Activated gamma-delta T cell (primary cell): ENCODE measurements around the gene PCNX2.

Experiments used
- DNase-seq: peaks from one replicate; lab custom pipeline; 2025; lab: John Stamatoyannopoulos, UW

PCNX2 gene

DNA sequence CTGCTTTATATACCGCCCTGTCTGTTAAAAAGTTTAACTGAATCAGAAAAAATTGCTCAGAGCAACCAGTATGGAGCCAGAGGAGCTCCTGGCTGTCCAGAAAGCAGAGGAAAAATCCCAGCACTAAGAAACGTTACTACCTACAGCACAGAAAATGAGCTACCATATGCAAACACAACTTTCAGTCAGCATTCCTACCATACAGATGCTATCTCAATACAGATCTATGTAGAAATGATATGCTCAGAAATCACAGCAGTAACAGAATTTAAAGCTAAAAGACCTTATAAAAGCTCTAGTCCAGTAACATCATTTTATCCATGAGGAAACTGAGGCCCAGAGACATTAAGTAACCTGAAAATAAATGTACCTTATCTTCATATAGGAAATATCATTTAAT is 38.7 kb downstream of the PCNX2 start:
- no peak for DNase-seq

DNA sequence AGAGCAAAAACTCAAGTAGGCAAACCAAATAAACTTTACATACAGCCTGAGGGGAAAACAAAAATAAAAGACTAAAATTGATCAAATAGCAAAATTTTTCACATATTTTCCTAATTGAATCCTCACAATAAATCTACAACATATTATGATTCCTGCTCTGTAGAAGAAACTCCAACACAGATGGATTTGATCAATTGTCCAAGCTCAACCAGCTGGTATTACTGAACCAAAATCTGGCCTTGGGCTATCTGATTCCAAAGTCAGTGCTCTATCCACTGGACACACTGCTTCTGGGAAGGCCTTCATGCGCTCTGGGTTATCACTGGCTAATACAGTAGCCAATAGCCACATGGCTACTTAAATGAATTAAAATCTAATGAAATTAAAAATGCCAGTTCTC is 39.3 kb downstream of the PCNX2 start:
- no peak for DNase-seq

DNA sequence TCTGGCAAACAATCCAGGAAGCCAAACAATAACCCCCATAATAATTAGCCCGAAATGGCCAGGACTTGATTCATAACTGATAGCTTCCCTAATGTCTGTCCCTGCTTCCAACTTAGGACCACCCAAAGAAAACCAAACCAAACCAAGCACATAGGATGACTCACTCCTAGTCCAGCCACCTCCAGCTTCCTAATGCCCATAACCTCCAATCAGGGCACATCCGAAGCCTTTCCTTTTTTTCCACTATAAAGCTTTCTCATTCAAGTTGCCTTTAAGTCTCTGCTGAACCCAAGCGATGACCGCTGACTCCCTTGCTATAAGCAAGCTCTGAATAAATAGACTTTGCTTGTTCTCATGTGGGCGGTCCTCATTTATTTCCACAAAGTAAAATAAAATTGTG is 40.4 kb downstream of the PCNX2 start:
- DNase-seq = no peak

DNA sequence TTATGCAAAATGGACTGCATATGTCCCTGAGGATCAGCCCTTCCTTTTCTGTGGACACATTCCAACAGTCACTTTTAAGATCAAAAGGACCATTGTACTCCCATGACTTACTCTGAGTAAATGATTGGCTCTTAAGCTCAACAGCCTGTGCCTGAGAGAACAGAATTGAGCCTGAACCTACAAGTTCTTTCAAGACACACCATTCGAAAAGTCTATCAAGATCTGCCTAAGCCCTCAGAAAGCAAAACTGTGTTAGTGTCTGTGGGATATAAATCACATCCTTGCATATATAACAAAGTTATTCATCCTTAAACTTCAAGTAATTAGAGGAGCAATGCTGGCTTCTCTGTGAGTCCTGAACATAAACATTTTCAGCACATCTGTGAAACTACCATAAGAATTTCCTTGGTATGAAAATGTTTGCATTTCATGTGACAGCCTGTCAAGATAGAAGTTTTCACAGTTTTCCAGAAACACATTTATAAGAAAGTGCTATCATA is 41.6 kb downstream of the PCNX2 start:
- no peak for DNase-seq

DNA sequence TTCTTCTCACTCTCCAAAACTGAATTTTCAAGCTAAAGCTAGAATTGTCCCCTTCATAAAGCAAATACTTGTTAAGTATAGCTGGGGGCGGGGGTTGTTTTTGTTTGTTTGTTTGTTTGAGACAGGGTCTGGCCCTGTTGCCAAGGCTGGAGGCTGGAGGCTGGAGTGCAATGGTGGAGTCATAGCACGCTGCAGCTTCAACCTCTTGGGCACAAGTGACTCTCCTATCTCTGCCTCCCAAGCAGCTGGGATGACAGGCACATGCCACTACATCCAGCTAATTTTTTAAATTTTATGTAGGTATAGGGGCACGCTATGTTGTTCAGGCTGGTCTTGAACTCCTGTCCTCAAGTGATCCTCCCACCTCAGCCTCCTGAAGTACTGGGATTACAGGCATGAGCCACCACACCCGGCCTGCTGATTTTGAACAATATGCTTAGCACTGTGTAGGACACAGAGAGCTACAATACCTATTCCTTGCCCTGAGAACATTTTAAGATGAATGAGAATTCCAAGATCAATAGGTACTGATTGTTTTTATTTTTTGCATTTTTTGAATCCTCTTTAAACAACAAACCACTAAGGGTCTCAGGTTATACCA is 42.2 kb downstream of the PCNX2 start:
- DNase-seq = no peak

DNA sequence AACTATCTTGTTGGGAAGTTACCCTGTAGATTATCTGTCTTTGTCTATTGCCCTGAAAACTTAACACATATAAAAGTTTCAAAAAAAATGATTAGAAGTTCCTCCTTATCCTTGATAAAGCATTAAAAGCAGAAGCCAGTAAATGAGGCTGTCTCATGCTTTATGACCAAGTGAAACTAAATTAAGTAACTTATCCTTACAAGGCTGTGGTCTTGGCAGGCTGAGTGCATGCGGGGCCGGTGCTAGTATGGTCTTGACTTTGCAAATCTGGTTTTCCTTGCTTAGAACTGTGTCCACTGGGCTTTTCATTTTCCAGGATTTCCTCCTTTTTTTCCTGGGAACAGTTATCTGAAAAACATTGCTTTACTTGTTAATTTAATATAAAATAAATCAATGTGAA is 43.1 kb downstream of the PCNX2 start:
- DNase-seq = no peak

DNA sequence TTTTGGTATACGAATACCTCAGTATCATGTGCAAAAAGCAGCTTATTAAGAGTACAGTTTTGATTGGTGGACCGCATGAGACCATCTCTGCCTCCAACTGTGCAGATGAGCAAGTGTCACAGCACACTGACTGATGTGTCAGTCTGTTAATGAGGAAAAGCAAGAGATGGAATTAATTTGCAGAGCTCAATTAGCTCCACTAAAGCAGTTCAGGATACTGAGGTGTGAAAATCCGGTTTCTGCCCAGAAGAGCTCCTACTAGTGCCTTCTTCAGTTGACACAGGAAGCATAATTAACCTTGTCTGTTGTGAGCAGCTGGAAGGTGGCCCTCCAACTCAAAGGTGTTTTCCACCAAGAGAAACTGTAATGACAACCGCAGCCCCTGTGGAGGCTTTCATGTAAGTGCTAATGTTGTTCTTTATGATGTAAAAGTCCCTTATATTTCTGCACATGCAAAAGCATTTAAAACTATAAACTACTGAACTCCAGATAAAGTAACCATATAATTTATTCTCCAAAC is 44.3 kb downstream of the PCNX2 start:
- DNase-seq = no peak

DNA sequence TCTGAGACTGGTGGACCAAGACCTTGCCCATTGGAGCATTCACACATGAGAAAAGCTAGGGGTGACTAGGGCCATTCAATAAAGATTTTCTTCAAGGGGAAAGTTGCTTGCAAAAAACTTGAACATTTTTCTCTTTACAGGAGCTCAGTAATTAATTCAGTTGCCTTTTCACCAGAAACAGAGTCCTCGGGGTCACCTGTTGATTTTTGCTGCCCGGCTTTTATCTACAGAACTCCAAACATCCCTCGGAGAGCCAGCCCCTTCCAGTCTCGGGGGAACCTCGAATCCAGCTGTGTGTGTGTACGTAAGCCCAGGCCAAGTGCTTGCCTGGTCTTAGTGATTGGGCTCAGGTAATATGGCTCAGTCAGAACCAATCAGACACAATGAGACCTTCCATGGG is 47.5 kb downstream of the PCNX2 start:
- no peak for DNase-seq

DNA sequence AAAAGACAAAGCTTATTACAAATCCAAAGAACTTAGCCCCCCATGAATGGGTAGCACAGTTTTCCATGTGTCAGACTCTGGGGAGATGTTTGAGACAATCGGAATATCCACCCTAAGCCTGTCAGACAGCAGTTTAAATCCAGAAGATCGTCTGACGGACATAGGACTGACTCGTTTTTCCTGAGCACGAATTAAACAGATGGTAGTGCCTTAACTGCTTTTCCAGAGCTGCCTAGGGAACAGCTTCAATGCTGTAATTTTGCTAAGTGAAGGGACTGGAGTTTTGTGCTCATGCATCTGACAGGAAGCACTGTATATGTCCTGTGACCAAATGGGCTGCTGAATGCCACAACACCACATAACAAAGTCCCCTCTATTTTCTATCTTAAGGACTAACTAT is 48.6 kb downstream of the PCNX2 start:
- DNase-seq = no peak

DNA sequence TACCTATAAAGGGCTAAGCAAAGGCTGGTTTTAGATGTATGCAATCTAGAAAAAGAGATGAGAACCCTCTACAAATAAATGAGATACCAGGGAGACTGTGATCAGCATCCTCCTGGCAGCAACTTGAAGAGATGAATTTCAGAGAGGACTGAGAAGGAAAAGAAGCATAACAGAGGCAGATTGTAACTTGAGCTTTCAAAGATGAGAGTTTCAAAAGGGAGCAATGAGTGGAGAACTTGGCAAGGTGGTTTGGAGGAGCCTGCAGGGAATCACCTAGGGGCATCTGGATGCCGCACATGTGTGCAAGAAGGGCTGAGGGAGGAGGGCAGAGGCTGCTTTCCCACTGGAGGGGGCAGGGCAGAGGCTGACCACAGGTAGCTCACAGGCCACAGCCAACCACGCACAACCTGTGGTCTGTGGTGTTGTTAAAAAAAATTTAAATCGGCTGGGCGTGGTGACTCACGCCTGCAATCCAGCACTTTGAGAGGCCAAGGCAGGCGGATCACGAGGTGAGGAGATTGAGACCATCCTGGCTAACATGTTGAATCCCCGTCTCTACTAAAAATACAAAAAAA is 50.2 kb downstream of the PCNX2 start:
- no peak for DNase-seq

DNA sequence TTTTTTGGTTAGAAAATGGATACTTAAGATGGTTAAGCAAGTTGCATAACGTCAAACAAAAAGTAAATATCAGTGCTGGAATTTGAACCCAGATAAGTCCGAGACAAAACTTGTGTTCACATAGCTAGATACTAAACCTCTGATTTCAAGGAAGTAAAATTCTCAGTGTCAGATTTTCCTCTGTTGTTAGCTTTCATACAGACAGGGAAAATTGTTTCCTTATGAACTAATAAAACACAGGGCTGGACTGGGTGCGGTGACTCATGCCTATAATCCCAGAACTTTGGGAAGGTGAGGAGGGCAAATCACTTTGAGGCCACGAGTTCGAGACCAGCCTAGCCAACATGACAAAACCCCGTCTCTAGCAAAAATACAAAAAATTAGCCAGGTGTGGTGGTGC is 51.3 kb downstream of the PCNX2 start:
- DNase-seq = no peak

DNA sequence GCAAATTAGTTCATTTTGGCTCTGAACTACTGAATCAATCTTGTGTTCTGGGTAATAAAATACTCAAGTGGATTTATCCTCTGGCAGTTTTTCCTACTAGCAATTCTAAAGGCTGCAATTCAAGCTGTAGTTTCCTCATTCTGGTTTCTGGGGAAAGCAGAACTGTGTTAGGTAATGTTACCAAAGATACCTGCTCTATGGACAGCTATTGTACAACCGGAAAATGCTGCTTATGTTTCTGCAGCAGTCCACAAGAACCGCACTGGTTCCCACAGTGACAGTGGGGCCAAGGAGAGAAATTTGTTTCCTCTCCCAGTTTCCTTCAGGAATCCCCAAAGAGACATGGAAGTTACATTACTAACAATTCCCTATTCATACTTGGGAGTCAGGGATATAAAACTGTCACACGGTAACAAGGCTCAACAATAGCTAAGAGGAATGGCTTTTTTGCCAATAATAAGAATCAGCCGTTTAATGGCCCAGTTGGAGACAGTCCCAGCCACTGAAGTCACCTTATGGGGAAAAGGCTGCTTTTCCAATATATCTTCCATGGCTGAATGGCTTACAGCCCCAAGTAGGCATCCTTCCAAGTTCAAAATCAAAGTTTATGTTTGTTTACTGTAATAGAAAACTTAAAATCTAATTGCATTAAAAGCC is 52.6 kb downstream of the PCNX2 start:
- DNase-seq = no peak

DNA sequence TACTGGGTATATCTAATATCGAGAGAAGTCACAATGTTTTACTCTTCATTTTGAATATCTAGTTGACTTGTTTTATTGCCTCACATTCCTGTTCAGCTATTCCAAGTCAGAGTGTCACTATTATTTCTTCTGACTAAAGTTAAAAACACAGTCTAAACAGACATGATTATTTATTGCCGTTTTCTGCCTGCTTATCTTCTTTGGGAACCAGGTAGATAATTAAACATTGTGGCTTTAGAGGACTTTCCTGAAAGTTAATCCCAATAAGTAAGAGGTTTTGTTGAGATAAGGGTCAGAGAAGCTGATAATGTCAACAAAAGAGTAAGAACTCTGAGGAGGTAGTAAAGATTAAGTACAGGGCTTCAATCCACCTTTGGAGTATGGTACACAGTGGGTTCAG is 53.8 kb downstream of the PCNX2 start:
- DNase-seq = no peak

DNA sequence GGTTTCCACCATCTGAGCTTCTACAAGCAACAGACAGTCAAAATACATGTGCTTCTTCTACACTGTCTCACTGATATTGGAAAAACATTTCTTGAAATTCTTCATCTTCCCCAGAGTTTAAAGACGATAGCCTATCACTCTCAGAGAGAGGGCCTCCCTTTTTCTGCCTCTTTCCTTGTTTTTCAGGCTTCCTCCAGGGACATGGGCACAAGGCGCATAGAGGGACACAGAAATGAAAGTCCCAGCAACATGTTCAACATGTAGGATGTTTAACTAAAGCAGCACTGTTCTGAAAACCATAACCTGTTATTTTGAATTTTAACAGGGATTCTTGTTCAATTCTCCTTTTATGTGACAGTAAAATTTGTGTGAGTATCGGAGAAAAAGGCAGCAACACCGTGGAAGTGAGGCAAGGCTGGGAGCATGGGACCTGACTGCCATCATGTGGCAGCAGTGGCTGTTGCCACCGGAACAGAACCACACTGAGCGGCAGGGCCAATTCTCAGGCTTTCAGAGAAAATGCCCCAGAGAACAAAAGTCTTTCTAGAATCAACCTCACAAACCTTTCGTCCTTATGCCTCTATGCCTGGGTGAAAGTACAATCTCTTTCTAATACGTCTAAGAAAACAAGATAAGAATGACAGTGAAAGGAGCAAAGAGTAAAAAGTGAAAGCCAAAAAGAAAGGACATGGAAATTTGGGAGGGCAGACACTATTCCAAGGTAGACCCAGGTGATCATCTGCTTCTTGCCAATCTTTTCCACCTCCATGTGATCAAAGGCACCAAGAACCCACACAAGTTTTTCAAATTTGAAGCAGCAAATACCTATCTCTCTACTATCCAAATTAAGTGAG is 54.5 kb downstream of the PCNX2 start:
- no peak for DNase-seq

DNA sequence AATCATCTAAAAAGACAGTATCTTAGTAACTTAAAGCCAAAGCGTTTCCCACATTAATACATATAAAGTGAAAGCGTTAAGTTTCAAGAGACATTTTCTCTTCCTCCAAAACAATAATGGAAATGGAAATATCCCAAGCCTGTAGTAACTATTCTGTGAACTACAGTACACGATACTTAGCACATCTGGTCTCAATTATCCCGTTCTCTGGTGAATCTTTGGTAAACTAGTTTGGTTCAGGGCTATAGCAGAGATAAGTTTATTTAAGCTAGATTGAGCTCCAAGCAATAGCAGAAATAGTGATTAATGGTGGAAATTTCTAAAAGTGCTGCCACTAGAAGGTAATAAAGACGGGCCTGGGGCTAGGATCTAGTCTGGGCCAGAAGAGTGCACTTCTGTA is 55.2 kb downstream of the PCNX2 start:
- DNase-seq = no peak

DNA sequence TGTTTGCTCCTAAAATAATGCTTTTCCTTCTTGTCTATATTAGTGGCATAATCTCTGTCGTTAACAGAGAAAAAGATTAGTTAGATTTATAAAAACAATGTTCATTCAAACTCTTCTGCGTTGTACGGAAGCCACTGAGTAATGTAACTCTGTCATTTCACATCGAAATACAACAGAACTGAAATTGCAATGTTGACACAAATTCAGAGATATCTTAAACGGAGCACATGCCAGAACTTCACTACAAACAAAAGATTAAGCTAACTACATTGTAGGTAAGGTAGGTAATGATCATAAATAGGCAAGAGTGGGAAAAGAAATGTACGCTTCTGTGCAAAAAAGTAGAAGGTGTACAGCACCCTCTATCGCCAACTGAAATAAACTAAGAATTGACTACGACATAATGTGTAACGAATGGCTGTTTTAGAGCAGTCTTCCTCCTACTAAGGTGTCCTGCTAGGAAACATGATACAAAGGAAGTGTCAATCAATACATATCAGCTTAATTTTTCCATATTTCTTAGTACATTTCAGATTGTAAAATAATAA is 56.6 kb downstream of the PCNX2 start:
- DNase-seq = no peak

DNA sequence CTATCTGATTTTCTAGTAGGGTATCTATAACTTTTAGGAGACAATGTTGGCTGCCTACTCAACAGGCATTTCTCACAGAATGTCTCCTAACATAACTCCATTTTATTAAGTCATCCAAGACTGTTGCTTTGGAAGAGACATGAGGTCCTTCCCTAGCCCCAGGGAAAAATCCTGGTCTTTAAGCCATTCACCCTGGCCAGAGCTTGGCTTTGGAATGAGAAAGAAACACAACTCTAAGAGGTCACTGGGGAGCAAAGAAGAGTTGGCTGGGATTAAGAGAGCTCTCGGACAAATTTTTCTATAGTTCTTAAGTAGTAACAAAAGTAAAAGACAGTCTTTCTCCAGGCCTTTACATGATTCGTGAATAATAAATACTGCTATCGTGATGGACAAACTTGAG is 57.9 kb downstream of the PCNX2 start:
- DNase-seq = no peak

DNA sequence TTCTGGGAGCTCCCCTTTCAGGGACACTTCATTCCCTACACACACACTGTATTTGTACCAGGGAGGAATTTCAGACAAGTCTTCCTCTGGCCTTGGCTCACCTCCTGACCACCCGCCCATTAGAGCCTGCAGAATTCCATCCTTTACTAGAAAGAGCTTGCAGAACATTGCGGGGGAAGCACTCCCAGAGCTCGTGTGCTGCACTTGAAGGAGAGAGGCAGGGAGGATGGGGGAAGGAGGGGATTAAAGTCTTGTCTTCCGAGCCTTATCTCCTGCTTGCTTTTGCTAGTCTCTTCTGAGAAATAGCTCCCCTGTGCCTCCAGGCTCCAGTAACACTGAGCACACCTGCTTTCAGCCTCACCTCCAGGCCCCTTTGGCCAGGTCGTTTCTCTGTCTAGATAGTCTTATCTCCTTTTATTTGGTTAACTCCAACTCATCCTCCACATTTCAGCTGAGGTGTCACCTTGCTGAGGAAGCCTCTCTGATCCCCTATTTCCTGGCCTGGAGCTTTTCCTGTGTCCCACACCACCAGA is 62.0 kb downstream of the PCNX2 start:
- DNase-seq = no peak

DNA sequence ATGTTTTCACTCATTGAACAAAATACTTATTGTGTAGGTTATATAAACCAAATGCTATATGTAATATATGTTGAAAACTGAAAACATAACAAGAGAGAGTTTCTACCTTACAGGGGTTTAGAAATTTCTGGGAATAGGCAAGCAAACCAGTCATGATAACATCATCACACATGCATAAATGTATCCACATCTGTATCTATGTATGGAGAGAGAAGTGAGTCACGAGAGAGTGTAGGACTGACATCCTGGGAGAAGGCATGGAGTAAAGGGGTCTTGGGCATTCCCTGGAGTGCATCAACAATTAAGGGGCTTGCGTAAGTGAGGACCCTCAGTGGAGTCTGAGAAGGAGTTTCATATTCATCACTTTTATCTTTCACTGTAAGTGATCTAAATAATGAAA is 65.5 kb downstream of the PCNX2 start:
- no peak for DNase-seq

DNA sequence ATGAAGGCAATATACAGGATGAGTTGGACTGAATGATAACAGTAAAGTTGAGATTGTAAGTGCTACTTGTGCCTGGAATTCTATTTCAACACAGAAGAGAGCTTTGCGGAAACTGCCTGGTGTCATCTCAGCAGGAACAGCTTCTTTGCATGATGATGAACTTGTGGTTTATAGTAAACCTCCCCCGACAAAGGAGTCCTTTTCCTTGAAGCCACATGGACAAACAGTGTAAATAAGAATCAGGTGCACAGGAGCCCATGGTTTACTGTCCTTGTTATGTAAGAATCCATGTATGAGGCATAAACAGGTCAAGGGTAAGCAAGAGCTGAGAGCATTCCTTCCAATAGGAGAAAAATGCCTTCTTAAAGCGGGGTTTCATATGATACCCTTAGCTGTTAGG is 66.2 kb downstream of the PCNX2 start:
- no peak for DNase-seq

DNA sequence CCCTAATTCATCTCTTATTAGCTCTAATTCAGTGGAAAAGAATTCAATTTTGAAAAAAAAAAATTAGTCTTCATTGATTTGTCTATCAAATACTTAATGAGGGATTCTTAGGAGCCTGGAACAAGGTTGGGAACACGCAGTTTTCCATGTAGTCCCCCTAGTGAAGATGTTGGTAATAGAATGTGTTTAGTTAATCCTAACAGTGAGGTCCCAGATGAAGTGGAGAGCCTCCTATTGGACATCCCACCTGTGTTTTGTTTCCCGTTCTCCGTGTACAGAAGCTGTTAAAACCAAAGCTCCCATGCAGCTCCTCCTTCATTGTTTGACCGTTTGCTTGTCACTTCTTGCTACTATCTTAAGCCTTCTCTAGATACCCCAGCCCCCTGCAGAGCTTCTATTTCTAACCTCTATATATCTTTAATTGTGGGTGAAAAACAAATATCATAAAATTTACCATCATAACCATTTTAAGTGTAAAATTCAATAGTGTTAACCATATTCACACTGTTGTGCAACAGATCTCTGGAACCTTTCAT is 67.5 kb downstream of the PCNX2 start:
- DNase-seq = no peak

DNA sequence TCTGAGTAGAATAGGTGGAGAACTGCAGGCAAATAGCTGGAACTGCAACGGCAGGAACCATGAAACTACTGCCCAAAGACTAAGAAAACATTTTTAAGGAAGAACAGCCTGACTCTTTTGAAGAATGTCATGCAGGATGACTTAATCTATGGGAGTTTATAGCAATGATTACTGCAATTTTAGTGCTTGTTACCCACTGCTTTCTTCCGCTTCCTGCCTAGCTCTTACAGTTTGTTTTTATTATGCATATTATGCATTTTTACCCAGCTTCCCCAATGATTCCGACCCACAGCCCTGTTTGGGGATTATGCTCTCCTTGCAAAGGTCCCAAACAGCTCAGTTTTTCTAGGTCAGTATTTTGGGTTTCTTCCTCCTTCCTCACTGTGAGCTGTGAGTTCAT is 71.2 kb downstream of the PCNX2 start:
- DNase-seq = no peak
